Measurements from ENCODE around the gene EIF2D.

GRCh38 chr1:206608108-206608698, 4.1 kb downstream of the EIF2D start:
- TF ChIP-seq POLR2A (IDR thresholded peaks at IDR 0.05; ENCODE audit: low read length) (no peak), GATA1 (IDR thresholded peaks at IDR 0.05; ENCODE audit: low read depth, low read length) (no peak)

Measured in erythroblast (primary cell).